ENCODE data around the gene BARX2.

GRCh38 chr11:129391821-129392220 is 16.2 kb downstream of the BARX2 start:
- TF ChIP-seq, protein P1, sequence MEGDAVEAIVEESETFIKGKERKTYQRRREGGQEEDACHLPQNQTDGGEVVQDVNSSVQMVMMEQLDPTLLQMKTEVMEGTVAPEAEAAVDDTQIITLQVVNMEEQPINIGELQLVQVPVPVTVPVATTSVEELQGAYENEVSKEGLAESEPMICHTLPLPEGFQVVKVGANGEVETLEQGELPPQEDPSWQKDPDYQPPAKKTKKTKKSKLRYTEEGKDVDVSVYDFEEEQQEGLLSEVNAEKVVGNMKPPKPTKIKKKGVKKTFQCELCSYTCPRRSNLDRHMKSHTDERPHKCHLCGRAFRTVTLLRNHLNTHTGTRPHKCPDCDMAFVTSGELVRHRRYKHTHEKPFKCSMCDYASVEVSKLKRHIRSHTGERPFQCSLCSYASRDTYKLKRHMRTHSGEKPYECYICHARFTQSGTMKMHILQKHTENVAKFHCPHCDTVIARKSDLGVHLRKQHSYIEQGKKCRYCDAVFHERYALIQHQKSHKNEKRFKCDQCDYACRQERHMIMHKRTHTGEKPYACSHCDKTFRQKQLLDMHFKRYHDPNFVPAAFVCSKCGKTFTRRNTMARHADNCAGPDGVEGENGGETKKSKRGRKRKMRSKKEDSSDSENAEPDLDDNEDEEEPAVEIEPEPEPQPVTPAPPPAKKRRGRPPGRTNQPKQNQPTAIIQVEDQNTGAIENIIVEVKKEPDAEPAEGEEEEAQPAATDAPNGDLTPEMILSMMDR (conservative IDR thresholded peaks at IDR 0.05) = no peak
- TF ChIP-seq EZH2 (IDR thresholded peaks at IDR 0.05; ENCODE audit: low read depth) = no peak

All from PC-9 (cell line).